HL-60 (cell line): ENCODE results near the gene MACROD1.

ENCODE experiments used
- DNase-seq, 2 experiments: peaks; one replicate each; pipeline ENCODE4 v3.0.0-alpha.2; 2010 to 2020; ENCODE audit warnings: low read depth in 1 of 2, low spot score in 1 of 2
- H3K27ac ChIP-seq: fragments of 250-450 bp; sonication (Bioruptor Pico); replicated peaks from 2 replicates; pipeline ENCODE4 v1.5.1; 2020; ENCODE audit warnings: mild to moderate bottlenecking, moderate library complexity
- H3K27me3 ChIP-seq: fragments of 250-450 bp; sonication (Bioruptor Pico); 2 replicates; pipeline ENCODE4 v1.5.1; 2021; ENCODE audit warnings: mild to moderate bottlenecking, moderate library complexity; ENCODE audit not compliant: insufficient read depth, poor library complexity, severe bottlenecking
- H3K4me3 ChIP-seq: replicated peaks from 2 replicates; pipeline ENCODE4 v1.5.1; 2011; ENCODE audit warnings: mild to moderate bottlenecking, control low read depth, low read length; ENCODE audit not compliant: insufficient read depth
- CTCF ChIP-seq: IDR thresholded peaks from one replicate; pipeline ENCODE4 v1.5.1; 2011; ENCODE audit warnings: low read length, control low read depth, inconsistent platforms; ENCODE audit not compliant: insufficient read depth
- GABPA ChIP-seq: IDR thresholded peaks from 2 replicates; pipeline ENCODE4 v1.6.1; 2012; ENCODE audit warnings: low read depth
- POLR2AphosphoS5 ChIP-seq: IDR thresholded peaks from 2 replicates; pipeline ENCODE4 v1.6.1; 2012; ENCODE audit warnings: low read depth
- REST ChIP-seq: IDR thresholded peaks from 2 replicates; pipeline ENCODE4 v1.6.1; 2012; ENCODE audit warnings: low read depth; ENCODE audit not compliant: insufficient replicate concordance
- SPI1 ChIP-seq: IDR thresholded peaks from 2 replicates; pipeline ENCODE4 v1.6.1; 2012; ENCODE audit warnings: low read depth, mild to moderate bottlenecking, borderline replicate concordance

The MACROD1 gene

GRCh38 chr11:64031001-64031400 is 134.9 kb downstream of the MACROD1 start:
- no peak for TF ChIP-seq CTCF
- no peak for TF ChIP-seq GABPA
- TF ChIP-seq POLR2AphosphoS5: no peak
- peaks cover 10% of the 10 kb centered on the region for H3K27me3 ChIP-seq
- H3K27ac ChIP-seq: no peak overlapping the region
- DNase-seq: no peak
- H3K4me3 ChIP-seq: no peak overlapping the region

GRCh38 chr11:64029773-64030172 is 136.1 kb downstream of the MACROD1 start:
- no peak for DNase-seq
- TF ChIP-seq POLR2AphosphoS5 (no peak), GABPA (no peak), REST (no peak), SPI1 (no peak), CTCF (no peak)
- Histone ChIP-seq H3K4me3 (no peak overlapping the region), H3K27ac (no peak overlapping the region), H3K27me3 (peaks cover 4% of the 10 kb centered on the region)

- peak overlapping the region; percentile 72 for H3K27ac ChIP-seq
- TF ChIP-seq CTCF (no peak), SPI1 (no peak), POLR2AphosphoS5 (no peak), GABPA (no peak), REST (no peak)
- H3K4me3 ChIP-seq: no peak overlapping the region
- DNase-seq: no peak
- no peaks in the 10 kb centered on the region for H3K27me3 ChIP-seq
Measured at GRCh38 chr11:64028398-64029115, 137.4 kb downstream of the MACROD1 start.
